Stimulated activated CD8-positive, alpha-beta memory T cell treated with anti-CD3 and anti-CD28 coated beads, Interleukin-12 subunit alpha, Interleukin-12 subunit beta, amount 100 ng/mL, for 24 hours (primary cell): ENCODE data around the gene PTPRU.
"Not testable (repeated sequence)": the region's sequence is repeated elsewhere in the genome, so short reads cannot be mapped to it uniquely, and the experiment has no call there.

Experiments used
- DNase-seq: peaks from one replicate; pipeline ENCODE4 v3.0.0-alpha.2; 2020; ENCODE audit errors: extremely low read depth

PTPRU gene

GRCh38 chr1:29290414-29290985 is 54.2 kb downstream of the PTPRU start:
- no peak for DNase-seq

- no peak for DNase-seq
Measured at GRCh38 chr1:29291756-29292155, 55.4 kb downstream of the PTPRU start.

GRCh38 chr1:29292344-29292743 is 56.0 kb downstream of the PTPRU start:
- DNase-seq: no peak

- DNase-seq: no peak
Measured at GRCh38 chr1:29297450-29297849, 61.1 kb downstream of the PTPRU start.

- DNase-seq: no peak
Measured at GRCh38 chr1:29298246-29298645, 61.9 kb downstream of the PTPRU start.

GRCh38 chr1:29299446-29299845 is 63.1 kb downstream of the PTPRU start:
- DNase-seq: no peak

GRCh38 chr1:29301732-29302131 is 65.4 kb downstream of the PTPRU start:
- DNase-seq: not testable (repeated sequence)

- no peak for DNase-seq
Measured at GRCh38 chr1:29303201-29304024, 67.1 kb downstream of the PTPRU start.

GRCh38 chr1:29304025-29304684 is 67.8 kb downstream of the PTPRU start:
- DNase-seq: no peak

GRCh38 chr1:29305943-29306342 is 69.6 kb downstream of the PTPRU start:
- no peak for DNase-seq

- no peak for DNase-seq
Measured at GRCh38 chr1:29306471-29307140, 70.3 kb downstream of the PTPRU start.

- no peak for DNase-seq
Measured at GRCh38 chr1:29309075-29309474, 72.8 kb downstream of the PTPRU start.

- no peak for DNase-seq
Measured at GRCh38 chr1:29309621-29310020, 73.3 kb downstream of the PTPRU start.

- DNase-seq: no peak
Measured at GRCh38 chr1:29310616-29311180, 74.4 kb downstream of the PTPRU start.

- no peak for DNase-seq
Measured at GRCh38 chr1:29311352-29312030, 75.2 kb downstream of the PTPRU start.

- no peak for DNase-seq
Measured at GRCh38 chr1:29312469-29313461, 76.4 kb downstream of the PTPRU start.

- not testable (repeated sequence) for DNase-seq
Measured at GRCh38 chr1:29314685-29315084, 78.4 kb downstream of the PTPRU start.

- no peak for DNase-seq
Measured at GRCh38 chr1:29315262-29315661, 78.9 kb downstream of the PTPRU start.

- DNase-seq: no peak
Measured at GRCh38 chr1:29315876-29316275, 79.6 kb downstream of the PTPRU start.
